DMS153 (cell line): ENCODE data around the gene CFAP69.

Source experiments
- DNase-seq: peaks from one replicate; lab custom pipeline; 2025; lab: John Stamatoyannopoulos, UW

The CFAP69 gene, protein sequence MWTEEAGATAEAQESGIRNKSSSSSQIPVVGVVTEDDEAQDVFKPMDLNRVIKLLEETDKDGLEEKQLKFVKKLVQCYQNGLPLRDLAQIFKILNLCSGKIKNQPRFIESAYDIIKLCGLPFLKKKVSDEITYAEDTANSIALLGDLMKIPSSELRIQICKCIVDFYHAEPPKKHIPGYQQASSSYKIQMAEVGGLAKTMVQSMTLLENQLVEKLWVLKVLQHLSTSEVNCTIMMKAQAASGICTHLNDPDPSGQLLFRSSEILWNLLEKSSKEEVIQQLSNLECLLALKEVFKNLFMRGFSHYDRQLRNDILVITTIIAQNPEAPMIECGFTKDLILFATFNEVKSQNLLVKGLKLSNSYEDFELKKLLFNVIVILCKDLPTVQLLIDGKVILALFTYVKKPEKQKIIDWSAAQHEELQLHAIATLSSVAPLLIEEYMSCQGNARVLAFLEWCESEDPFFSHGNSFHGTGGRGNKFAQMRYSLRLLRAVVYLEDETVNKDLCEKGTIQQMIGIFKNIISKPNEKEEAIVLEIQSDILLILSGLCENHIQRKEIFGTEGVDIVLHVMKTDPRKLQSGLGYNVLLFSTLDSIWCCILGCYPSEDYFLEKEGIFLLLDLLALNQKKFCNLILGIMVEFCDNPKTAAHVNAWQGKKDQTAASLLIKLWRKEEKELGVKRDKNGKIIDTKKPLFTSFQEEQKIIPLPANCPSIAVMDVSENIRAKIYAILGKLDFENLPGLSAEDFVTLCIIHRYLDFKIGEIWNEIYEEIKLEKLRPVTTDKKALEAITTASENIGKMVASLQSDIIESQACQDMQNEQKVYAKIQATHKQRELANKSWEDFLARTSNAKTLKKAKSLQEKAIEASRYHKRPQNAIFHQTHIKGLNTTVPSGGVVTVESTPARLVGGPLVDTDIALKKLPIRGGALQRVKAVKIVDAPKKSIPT

DNA sequence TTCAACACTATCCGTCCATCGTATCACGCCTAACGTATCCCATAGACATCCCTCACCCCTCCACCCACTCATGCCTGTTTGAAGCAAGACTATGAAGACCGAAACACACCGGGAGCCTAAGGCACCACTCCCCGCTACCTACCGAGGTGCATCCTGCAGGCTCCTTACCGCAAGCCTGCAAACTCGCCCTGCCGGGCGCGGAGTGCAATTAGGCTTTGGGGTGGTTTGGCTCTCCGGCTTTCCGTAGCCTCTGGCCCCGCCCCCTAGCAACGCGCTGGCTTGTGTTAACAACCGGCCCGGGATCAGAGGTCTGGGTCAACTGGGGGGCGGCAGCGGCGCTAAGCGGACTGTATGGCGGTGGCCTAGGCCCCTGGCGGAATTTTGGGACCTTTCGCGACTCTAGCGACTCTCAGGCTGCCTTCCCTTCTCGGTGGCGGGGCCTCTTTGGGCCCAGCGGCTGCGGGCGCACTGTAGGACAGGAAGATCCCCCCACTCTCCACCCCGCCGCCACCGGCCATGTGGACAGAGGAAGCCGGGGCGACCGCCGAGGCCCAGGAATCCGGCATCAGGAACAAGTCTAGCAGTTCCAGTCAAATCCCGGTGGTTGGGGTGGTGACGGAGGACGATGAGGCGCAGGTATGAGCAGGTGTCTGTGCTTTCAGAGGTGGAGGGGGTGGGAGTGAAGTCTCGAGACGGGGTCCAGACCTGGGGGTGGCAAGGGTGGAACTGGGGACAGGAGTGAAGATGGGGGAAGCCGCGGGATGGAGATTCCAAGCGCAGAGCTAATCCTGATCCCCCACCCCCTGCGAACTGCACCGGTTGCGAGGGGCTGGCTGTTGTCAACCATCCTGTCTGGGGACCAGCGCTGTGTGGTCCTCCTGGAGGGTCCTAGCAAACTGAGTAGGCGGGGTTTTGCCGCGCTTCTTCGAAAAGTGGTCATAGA is at the start of gene CFAP69:
Gene CFAP69, plus strand, starts transcription at position 266 of the 943 bp plus-strand sequence. Its CDS starts 251 bp downstream, at position 517.
- DNase-seq: peak; percentile 58

DNA sequence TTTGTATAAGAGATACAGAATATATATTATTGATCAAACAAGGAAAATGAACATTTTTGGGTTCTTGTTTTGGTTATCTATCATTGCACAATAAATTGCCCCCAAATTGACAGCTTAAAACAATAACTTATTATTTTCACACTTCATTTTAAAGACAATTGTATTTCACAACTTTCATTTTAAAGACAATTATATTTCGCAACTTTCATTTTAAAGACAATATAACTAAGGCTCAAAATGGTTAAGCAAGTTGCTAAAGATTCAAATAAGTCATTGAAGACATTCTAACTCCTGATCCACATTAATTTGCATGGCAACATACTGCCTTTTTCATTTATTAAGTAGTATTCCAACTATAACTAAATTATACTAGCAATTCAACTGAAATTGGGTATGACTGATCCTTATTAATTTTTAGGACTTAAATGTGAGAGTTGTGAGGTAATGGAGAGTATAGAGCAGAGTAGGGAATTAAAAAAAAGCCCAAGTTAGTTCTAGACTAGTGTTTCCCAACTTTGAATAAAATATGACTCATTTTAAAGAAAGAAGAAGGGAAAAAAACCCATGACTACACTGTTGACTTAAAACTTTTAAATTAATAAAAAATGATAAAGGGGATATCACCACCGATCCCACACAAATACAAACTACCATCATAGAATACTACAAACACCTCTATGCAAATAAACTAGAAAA is 43.3 kb upstream of the CFAP69 start:
- no peak for DNase-seq

DNA sequence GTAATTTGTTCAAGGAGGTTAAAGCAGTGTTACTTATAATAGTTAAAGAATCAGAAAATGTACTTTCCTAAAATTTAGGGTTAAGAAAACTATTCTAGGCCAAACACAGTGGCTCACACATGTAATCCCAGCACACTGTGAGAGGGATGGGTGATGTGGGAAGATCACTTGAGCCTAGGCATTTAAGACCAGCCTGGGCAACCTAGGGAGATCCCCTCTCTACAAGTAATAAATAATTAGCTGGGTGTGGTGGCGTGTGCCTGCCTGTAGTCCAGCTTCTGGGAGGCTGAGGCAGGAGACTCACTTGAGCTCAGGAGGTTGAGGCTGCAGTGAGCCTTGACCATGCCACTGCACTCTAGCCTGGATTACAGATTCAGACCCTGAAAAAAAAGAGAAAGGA is 37.0 kb upstream of the CFAP69 start:
- no peak for DNase-seq

DNA sequence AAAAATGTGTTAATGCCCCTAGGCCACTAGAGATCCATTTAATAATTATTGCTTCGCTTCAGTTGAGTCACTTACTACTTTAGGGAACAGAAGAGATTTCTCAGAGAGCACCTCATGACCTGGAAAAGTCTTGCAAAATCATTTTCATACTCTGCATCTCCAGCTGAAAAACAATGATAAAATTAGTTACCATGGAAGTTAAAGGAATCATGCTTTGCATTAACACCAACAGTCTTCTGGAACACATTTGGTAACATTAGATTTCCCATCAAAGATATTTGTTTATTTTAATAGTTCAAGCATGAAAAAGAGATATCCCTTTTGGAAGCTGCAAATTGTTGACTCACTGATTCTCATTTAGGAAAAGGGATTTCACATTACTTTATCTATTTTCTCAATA is 35.2 kb upstream of the CFAP69 start:
- no peak for DNase-seq

DNA sequence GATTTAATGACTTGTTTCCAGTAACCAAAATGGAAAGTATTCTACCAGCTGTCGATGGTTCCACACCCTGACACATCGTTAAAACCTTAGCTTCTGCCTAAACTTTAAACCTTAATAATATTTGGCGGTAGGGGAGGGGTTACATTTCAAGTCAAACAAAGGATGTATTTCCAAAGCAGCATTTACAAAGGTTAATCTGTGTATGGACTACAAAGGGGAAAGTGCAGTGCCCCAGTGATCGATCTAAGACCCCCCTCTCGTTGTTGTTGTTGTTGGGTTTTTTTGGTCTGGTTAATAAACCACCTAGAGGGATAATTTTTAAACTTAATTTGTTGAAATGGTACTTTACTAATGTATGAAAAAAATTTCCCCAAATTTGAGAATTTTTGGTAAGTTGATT is 34.5 kb upstream of the CFAP69 start:
- DNase-seq: no peak

DNA sequence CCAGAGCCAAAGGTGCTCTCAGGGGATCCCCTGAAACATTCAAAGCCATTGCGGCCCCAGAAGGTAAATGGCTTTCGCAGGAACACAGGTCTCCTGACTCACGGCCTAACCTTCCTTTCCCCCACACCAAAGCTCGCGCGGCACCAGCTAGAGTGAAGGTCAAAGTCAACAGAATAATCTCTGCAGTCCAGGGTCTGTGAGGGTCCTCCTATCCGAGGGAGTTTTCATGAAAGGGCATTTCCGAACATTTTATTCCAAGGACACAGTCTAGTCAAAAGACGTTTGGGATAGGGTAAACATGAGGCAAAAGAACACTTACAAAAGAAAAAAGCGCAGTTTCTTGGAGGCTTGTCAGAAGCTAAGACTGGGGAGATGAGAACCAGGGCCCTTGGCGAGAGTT is 34.0 kb upstream of the CFAP69 start:
- no peak for DNase-seq

DNA sequence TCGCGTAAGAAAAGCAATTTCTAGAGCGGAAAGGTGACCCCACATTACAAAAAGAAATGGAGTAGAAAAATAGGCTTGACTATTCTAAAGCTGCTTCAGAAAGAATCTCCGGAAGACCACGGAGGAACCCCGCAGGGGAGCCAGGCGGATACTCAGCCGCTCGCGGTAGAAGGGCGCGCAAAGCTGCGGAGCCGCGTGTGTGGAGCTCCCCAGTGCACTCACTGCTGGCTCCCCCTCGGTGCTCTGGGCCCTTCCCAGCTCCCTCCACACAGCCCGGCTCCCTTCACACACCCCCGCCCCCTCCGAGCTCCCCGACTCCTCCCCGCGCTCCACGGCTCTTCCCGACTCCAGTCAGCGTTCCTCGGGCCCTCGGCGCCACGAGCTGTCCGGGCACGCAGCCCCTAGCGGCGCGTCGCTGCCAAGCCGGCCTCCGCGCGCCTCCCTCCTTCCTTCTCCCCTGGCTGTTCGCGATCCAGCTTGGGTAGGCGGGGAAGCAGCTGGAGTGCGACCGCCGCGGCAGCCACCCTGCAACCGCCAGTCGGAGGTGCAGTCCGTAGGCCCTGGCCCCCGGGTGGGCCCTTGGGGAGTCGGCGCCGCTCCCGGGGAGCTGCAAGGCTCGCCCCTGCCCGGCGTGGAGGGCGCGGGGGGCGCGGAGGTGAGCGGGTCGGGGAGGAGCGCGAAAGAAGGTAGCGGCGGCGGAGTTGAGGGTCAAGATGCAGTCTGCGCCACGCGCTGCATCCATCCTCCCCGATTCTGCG is 33.4 kb upstream of the CFAP69 start, which contains the start of gene STEAP2:
Gene STEAP2, plus strand, starts transcription at position 350 of the 758 bp plus-strand sequence. CDS start 13,343 bp downstream, outside the sequence.
- DNase-seq: peak; percentile 28

DNA sequence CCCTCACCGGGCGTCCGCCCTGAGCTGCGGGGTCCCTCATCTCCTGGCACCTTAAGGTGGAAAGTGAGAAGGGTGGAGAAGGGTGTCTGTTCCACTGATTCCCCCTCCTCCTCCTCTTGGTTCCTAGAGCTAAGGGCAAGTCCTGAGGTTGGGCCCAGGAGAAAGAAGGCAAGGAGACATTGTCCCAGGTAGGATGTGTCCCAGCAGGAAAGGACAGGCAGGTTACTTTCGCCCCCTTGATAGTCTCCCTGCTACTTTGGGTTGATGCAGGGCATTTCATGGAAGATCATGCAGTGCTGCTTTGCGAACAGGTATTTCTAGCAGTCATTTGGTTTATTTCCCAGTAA is 32.9 kb upstream of the CFAP69 start:
- no peak for DNase-seq

DNA sequence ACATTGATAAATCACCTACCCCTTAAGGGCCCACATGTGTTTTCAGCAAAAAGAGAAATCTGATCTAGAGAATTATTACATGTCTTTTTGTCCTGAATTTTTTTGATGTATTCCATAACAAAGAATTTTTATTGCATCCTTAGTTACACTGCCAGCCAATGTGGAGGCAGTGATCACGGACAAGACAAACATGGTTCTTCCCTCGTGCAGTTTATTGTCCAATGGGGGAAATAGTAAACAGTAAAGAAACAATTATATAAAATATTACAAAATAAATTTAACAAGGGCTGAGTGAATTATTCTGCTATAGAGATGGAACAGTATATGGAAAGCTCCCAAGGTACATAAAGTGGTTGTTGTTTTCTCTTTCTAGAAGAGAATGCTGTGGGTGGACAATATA is 31.5 kb upstream of the CFAP69 start:
- no peak for DNase-seq

DNA sequence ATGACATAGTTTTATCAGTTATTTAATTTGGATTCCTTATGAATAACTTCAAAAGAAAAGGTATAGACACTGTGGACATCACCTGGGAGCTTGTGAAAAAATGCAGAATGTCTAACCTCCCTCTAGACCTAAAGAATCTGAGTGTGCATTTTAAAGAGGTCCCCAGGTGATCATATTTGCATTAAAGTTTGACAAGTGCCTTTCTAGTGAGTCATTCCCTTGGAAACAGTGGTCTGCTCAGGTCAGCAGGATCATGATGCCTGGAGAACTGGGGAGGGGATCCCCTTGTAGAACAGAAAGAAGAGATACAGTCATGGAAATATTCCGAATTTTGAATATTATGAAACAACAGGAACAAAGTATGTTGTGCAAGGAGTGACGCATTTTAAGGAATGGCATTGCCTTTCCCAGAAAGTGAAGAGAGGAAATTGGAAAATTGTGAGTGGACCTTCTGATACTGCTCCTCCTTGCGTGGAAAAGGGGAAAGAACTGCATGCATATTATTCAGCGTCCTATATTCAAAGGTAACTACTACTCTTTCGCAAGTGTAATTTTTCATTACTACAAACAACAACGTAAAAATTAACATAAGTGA is 28.8 kb upstream of the CFAP69 start:
- DNase-seq: no peak

DNA sequence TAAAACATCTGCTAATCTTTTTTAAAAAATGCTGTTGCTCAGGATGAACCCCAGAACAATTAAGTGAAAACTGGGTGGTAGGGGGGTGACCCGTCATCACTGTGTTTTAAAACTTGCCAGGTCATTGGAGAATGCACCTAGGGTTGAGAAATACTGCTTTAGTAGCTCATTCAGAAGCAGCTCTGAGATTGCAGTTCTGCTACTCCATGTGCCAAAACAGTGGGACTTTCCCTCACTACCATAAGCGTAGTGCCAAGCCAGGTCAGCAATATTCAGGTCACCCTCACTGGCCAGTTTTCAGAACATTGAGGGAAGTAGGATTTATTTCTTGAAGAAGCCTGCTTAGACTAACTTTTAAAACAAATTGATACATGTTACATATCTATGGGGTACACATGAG is 28.2 kb upstream of the CFAP69 start:
- DNase-seq: no peak

DNA sequence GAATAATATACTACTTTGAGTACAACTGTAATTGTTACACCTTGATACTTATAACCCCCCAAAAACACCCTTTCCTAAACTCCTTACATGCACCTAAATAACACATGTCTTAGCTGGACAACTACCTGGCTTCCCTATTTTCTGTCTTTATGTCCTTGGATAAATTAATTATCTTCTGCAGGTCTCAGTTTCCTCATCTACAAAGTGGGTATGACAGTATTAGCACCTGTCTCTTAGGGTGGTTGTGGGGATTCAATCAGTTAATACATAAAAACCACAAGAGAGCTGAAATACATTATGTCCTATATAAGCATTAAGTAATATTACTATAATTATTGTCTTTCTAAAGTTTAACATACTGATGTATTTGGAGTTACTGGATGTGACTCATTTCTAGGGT is 22.6 kb upstream of the CFAP69 start:
- no peak for DNase-seq

DNA sequence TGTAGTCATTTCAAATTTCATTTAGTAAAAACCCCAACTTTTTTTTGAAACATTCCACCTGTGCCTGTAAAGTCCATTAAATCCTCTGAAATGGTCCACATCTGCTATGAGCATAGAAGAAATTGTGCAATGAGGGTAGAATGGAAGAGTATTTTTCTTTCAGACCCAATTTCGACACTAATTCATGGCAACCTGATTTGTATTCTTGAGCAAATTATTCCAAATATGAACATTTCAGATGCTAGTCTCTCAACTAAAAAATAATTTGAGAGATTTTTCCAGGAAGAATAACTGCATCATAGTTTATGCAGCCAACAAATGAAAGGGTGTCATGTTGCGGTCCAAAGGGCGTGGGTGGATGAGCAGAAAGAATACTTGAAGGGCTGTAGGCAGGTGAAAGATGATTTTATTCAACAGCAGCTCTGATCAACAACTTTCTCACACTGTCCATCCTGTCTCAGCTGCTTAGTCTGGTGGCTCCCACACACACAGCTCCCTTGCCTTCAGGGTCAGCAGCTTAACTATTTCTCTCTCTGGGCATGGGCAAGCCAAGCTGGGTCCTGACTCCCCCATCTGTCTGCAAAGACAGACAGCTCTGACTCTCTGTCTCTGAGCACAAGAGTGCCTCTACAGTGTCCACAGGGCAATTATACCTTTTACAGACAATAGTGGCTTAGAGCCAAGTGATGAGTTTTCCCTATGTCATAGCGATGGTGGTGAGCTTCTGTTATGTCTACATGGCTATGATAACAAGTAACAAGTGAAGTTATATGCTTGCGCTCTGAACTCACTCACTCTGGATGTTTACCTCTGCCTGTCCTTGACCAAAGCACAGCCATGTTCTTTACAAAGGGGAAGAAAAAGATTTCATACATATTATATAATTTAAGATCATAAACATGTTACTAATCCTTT is 21.9 kb upstream of the CFAP69 start:
- no peak for DNase-seq

DNA sequence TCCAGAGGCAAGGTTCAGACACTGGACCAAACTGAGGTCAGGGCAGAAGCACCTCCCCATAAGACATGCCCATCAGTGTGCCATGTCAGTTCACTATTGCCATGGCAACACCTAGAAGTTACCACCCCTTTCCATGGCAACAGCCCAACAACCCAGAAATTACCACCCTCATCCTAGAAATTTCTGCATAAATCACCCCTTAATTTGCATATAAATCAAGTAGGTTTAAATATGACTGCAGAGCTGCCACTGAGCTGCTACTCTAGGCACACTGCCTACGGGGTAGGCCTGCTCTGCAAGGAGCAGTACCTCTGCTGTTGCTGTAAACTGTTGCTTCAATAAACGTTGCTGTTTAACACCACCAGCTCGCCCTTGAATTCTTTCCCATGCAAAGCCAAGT is 20.8 kb upstream of the CFAP69 start:
- DNase-seq: no peak

DNA sequence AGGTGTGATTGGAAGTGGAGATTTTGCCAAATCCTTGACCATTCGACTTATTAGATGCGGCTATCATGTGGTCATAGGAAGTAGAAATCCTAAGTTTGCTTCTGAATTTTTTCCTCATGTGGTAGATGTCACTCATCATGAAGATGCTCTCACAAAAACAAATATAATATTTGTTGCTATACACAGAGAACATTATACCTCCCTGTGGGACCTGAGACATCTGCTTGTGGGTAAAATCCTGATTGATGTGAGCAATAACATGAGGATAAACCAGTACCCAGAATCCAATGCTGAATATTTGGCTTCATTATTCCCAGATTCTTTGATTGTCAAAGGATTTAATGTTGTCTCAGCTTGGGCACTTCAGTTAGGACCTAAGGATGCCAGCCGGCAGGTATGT is 19.8 kb upstream of the CFAP69 start:
- no peak for DNase-seq

DNA sequence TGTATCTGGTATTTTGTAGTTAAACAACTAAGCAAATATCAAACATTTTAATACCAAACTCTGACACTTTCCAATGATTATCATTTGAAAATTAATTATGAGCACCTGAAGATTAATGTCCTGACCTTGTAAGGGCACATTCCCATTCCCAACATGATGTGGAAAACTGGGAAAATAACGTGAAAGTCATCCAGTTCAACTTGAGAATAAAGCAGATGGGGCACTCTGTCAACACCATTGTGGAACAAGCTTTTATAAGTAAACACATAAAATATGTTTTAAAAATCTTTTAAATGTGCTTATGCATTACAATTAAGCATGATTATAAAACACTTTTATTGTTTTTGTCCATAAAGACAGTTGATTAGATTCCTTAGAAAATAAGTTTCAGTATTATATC is 19.4 kb upstream of the CFAP69 start:
- DNase-seq: no peak

DNA sequence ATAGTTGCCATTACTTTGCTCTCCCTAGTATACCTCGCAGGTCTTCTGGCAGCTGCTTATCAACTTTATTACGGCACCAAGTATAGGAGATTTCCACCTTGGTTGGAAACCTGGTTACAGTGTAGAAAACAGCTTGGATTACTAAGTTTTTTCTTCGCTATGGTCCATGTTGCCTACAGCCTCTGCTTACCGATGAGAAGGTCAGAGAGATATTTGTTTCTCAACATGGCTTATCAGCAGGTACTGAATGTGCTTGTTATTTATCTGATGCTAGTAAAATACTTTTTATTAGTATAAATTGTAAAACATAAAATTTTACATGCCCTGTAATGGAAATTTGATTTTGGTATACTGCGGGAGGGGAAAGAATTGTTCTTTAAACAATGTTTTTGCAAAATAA is 17.7 kb upstream of the CFAP69 start:
- no peak for DNase-seq

DNA sequence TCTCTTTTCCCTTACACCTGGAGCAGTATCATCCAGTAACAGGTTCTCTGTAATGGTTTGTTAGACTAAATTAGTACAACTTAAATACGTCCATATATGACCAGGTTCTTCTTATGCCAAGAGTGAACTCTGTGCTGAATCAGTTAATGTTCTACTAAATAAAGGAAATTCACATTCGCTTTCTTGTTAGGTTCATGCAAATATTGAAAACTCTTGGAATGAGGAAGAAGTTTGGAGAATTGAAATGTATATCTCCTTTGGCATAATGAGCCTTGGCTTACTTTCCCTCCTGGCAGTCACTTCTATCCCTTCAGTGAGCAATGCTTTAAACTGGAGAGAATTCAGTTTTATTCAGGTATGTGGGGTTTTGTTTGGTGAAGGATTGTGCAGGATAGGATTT is 15.3 kb upstream of the CFAP69 start:
- no peak for DNase-seq

DNA sequence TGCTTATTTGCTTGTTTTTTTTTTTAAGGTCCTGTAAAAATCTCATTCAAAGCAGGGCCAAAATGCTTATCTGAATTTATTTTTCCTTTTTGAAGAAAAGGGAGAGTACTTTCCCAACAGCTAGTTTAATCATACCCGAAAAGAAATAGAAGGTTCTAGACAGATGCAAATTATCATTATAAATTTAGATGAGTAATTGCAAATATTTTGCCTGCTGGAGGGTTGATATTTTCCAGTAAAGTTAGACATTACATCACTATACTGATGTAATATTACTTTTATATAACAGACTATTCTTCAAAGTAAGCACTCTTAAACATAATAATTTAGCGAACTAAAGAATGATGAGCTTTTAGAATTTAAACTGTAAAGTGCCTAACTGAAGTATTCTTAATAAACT is 14.1 kb upstream of the CFAP69 start:
- no peak for DNase-seq
